DND-41 (cell line): Measurements from ENCODE around the gene NCOA5.

Experiments used
- ATAC-seq: fragments of 200-7000 bp; cut with Tn5 transposase; 3 replicates; pipeline ENCODE4 v1.9.1; 2021; ENCODE audit warnings: low read depth; ENCODE audit not compliant: insufficient read depth
- DNase-seq: peaks from one replicate; pipeline ENCODE4 v3.0.0-alpha.2; 2020
- H2AFZ ChIP-seq: 2 replicates; pipeline ENCODE4 v1.6.0; 2012; ENCODE audit warnings: low read depth, low read length
- H3K27ac ChIP-seq: 2 replicates; pipeline ENCODE4 v1.5.1; 2012; ENCODE audit warnings: low read length, inconsistent platforms
- H3K27me3 ChIP-seq: fragments of 200-600 bp; sonication (generic); 2 replicates; pipeline ENCODE4 v1.6.0; 2012; ENCODE audit warnings: low read length, mild to moderate bottlenecking, inconsistent platforms; ENCODE audit not compliant: insufficient read depth, poor library complexity
- H3K36me3 ChIP-seq: 2 replicates; pipeline ENCODE4 v1.5.1; 2012; ENCODE audit warnings: low read length, inconsistent platforms; ENCODE audit not compliant: insufficient read depth
- H3K4me1 ChIP-seq: 2 replicates; pipeline ENCODE4 v1.5.1; 2012; ENCODE audit warnings: mild to moderate bottlenecking, low read length; ENCODE audit not compliant: insufficient read depth
- H3K4me2 ChIP-seq: 2 replicates; pipeline ENCODE4 v1.6.0; 2012; ENCODE audit warnings: mild to moderate bottlenecking, moderate library complexity, low read length, inconsistent platforms; ENCODE audit not compliant: insufficient read depth
- H3K4me3 ChIP-seq, 2 experiments: fragments of 200-600 bp in 1 of 2; shearing (Covaris generic) in 1 of 2; 2 replicates each; pipeline ENCODE4 v1.5.1; 2012 to 2016; ENCODE audit warnings: inconsistent platforms in 2 of 2, low read length in 2 of 2, mild to moderate bottlenecking in 2 of 2, low read depth in 1 of 2, moderate library complexity in 1 of 2
- H3K79me2 ChIP-seq: 2 replicates; pipeline ENCODE4 v1.6.0; 2012; ENCODE audit warnings: low read length, inconsistent platforms; ENCODE audit not compliant: insufficient read depth
- H3K9ac ChIP-seq: 2 replicates; pipeline ENCODE4 v1.6.0; 2012; ENCODE audit warnings: low read depth, mild to moderate bottlenecking, inconsistent platforms, low read length, moderate library complexity
- H3K9me3 ChIP-seq: 2 replicates; pipeline ENCODE4 v1.5.1; 2012; ENCODE audit warnings: low read length, moderate library complexity, mild to moderate bottlenecking, inconsistent platforms; ENCODE audit not compliant: insufficient read depth, severe bottlenecking
- H4K20me1 ChIP-seq: 2 replicates; pipeline ENCODE4 v1.6.0; 2012; ENCODE audit warnings: low read length; ENCODE audit not compliant: insufficient read depth
- CTCF ChIP-seq: IDR thresholded peaks from 2 replicates; pipeline ENCODE4 v1.5.1; 2012; ENCODE audit warnings: borderline replicate concordance, low read length, moderate library complexity, mild to moderate bottlenecking; ENCODE audit not compliant: poor library complexity, severe bottlenecking; ENCODE audit errors: extremely low read depth
- EZH2 ChIP-seq: IDR thresholded peaks from 3 replicates; pipeline ENCODE4 v1.6.1; 2012; ENCODE audit warnings: borderline replicate concordance, low read depth, mild to moderate bottlenecking, moderate library complexity, low read length, inconsistent platforms; ENCODE audit not compliant: severe bottlenecking

Gene NCOA5

DNA sequence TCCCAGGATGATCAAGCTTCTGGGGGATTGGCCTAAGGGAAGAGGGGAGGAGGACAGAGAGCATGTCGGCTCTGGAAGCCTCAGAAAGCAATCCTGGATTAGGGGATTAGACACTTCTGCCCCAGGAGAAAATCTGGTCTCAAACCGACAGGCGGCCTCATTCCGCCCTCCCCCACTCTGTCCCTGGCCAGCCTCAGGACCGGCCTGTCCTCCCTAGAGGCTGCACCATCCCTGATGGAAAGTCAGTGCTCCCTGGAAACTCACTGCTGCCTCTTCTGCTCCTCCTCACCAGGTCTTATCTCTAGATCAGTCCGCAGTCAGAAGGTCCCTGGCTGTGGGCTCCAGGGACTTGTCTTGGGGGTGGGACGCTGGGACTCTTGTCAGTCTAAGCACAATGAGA is 61.7 kb downstream of the NCOA5 start:
- H2AFZ ChIP-seq: no peak overlapping the region
- H3K4me1 ChIP-seq: no peaks in the 10 kb centered on the region
- TF ChIP-seq CTCF: no peak
- TF ChIP-seq EZH2: no peak
- no peak overlapping the region for H3K9ac ChIP-seq
- H3K36me3 ChIP-seq: no peaks in the 10 kb centered on the region
- H3K9me3 ChIP-seq: no peaks in the 10 kb centered on the region
- H4K20me1 ChIP-seq: peaks cover 62% of the 10 kb centered on the region
- ATAC-seq (no peak), DNase-seq (no peak)
- H3K4me3 ChIP-seq: no peak overlapping the region
- no peaks in the 10 kb centered on the region for H3K79me2 ChIP-seq
- no peak overlapping the region for H3K27ac ChIP-seq
- no peaks in the 10 kb centered on the region for H3K27me3 ChIP-seq
- H3K4me2 ChIP-seq: no peak overlapping the region

DNA sequence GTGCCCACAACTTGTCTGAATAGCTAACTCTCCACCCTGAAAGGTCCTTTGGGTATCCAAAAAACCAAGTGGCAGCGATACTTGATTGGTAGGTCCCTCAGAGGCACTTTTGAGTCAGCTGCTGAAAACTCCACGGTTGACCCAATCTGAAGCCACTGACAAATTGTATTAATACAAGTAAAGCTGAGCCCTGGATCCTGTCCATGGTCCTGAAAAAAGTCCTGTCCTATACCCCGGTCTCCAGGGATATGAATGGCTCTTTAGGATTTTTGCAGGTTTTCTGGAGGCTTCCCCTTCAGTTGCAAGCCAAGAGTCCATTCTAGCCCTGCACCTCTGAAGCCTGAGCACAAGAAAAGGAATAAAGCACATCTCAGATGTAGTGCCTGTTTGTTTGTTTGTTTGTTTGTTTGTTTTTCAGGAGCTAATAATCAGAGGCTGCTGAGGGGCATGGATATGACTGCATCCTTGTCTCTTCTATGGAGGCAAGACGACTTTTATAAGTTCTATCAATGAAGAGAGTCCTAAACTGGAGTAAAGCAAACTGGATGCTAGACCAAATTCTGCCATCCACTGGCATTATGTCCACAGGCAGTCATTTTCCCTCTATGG is 62.4 kb downstream of the NCOA5 start:
- H3K4me2 ChIP-seq: no peak overlapping the region

DNA sequence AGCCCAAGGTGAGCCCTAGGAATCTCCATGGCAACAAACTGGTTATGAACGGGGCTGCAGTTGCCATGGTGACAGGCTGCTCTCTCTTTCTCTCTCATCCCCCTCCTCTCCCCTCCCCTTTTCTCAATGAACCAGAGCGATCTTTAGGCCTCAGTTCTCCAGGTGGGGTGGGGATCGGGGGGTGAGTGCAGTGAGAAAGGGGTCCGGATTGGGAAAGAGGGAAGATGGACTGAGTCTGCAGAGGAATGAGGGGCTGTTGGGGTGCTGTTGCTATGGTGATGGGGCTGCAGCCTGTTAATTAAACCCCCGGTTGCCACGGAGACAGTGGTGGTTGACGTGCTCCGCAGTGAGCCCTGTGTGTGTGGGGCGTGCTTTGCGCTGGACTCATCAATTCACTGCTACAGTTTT is 64.4 kb downstream of the NCOA5 start:
- no peak overlapping the region for H3K9ac ChIP-seq
- H3K4me1 ChIP-seq: peaks cover 18% of the 10 kb centered on the region
- H3K4me2 ChIP-seq: no peak overlapping the region
- H3K36me3 ChIP-seq: no peaks in the 10 kb centered on the region
- DNase-seq (no peak), ATAC-seq (no peak)
- H2AFZ ChIP-seq: no peak overlapping the region
- no peaks in the 10 kb centered on the region for H3K27me3 ChIP-seq
- H3K4me3 ChIP-seq: no peak overlapping the region
- TF ChIP-seq CTCF: no peak
- TF ChIP-seq EZH2: no peak
- peaks cover 57% of the 10 kb centered on the region for H4K20me1 ChIP-seq
- H3K27ac ChIP-seq: no peak overlapping the region
- no peaks in the 10 kb centered on the region for H3K9me3 ChIP-seq
- H3K79me2 ChIP-seq: no peaks in the 10 kb centered on the region

More for the DNA sequence above, 62.4 kb downstream of the NCOA5 start:
- no peak overlapping the region for H3K27ac ChIP-seq
- H3K79me2 ChIP-seq: no peaks in the 10 kb centered on the region
- H3K4me3 ChIP-seq: no peak overlapping the region
- TF ChIP-seq CTCF: no peak
- no peak for TF ChIP-seq EZH2
- no peaks in the 10 kb centered on the region for H3K36me3 ChIP-seq
- H3K27me3 ChIP-seq: no peaks in the 10 kb centered on the region
- H4K20me1 ChIP-seq: peaks cover 63% of the 10 kb centered on the region
- DNase-seq (peak; percentile 63), ATAC-seq (peak; percentile 69)
- H3K9ac ChIP-seq: no peak overlapping the region
- no peak overlapping the region for H2AFZ ChIP-seq
- H3K4me1 ChIP-seq: peaks cover 5% of the 10 kb centered on the region
- H3K9me3 ChIP-seq: no peaks in the 10 kb centered on the region

GRCh38 chr20:46023999-46024398 is 65.8 kb downstream of the NCOA5 start:
- H3K4me2 ChIP-seq: no peak overlapping the region
- peaks cover 19% of the 10 kb centered on the region for H3K4me1 ChIP-seq
- H3K27ac ChIP-seq: no peak overlapping the region
- no peak for ATAC-seq
- H3K4me3 ChIP-seq: no peak overlapping the region
- H2AFZ ChIP-seq: no peak overlapping the region
- no peak for DNase-seq
- no peaks in the 10 kb centered on the region for H3K36me3 ChIP-seq
- no peak overlapping the region for H3K9ac ChIP-seq
- H3K9me3 ChIP-seq: no peaks in the 10 kb centered on the region
- no peaks in the 10 kb centered on the region for H3K27me3 ChIP-seq
- TF ChIP-seq CTCF (no peak), EZH2 (no peak)
- peaks cover 48% of the 10 kb centered on the region for H4K20me1 ChIP-seq
- no peaks in the 10 kb centered on the region for H3K79me2 ChIP-seq
